Stimulated activated CD4-positive, alpha-beta T cell treated with anti-CD3 and anti-CD28 coated beads, Interleukin-12 subunit alpha, Interleukin-12 subunit beta, amount 100 ng/mL, for 4 hours (primary cell): ENCODE data around the gene HSD3B7.

Experiments
- DNase-seq: peaks from one replicate; pipeline ENCODE4 v3.0.0-alpha.2; 2020

Gene HSD3B7

GRCh38 chr16:31031276-31031675, 46.3 kb downstream of the HSD3B7 start:
- no peak for DNase-seq

- peak; percentile 95 for DNase-seq
Measured at GRCh38 chr16:31032736-31033708, 48.0 kb downstream of the HSD3B7 start, which contains the start of gene STX4. Gene STX4, plus strand, starts transcription at chr16:31033558. Its CDS starts 248 bp downstream, at chr16:31033806.

- peak; percentile 86 for DNase-seq
Measured at GRCh38 chr16:31033709-31034492, 48.9 kb downstream of the HSD3B7 start.

GRCh38 chr16:31036691-31037090, 51.7 kb downstream of the HSD3B7 start:
- DNase-seq = no peak
